ENCODE data around the gene OR2F1.

OR2F1 gene

GRCh38 chr7:143958781-143959180 lies 4.1 kb downstream of the OR2F1 start:
- no peak overlapping the region for H3K4me3 ChIP-seq (ENCODE audit: extremely low read depth, insufficient read depth, low read length, poor library complexity, severe bottlenecking)

GRCh38 chr7:143960813-143961610 lies 6.4 kb downstream of the OR2F1 start:
- H3K27ac ChIP-seq (ENCODE audit: low read depth, low read length, severe bottlenecking): no peak overlapping the region
- H3K4me3 ChIP-seq (ENCODE audit: extremely low read depth, insufficient read depth, low read length, poor library complexity, severe bottlenecking): no peak overlapping the region
- H3K36me3 ChIP-seq (ENCODE audit: control insufficient read depth, insufficient read depth, low read length): no peaks in the 10 kb centered on the region
- 86 to 90% methylated on average over 1 of the region's 5 CpGs for WGBS, 2 experiments (ENCODE audit: insufficient coverage in 2 of 2)
- no peaks in the 10 kb centered on the region for H3K9me3 ChIP-seq (ENCODE audit: control insufficient read depth, low read length)
- H3K4me1 ChIP-seq (ENCODE audit: control insufficient read depth, insufficient read depth, low read length, poor library complexity, severe bottlenecking): no peaks in the 10 kb centered on the region

More at GRCh38 chr7:143958781-143959180, 4.1 kb downstream of the OR2F1 start:
- no peaks in the 10 kb centered on the region for H3K36me3 ChIP-seq (ENCODE audit: control insufficient read depth, insufficient read depth, low read length)
- no peak overlapping the region for H3K27ac ChIP-seq (ENCODE audit: low read depth, low read length, severe bottlenecking)
- no peaks in the 10 kb centered on the region for H3K9me3 ChIP-seq (ENCODE audit: control insufficient read depth, low read length)
- H3K4me1 ChIP-seq (ENCODE audit: control insufficient read depth, insufficient read depth, low read length, poor library complexity, severe bottlenecking): no peaks in the 10 kb centered on the region
- no CpG with 5 or more reads among the region's 3 CpGs for WGBS, 2 experiments (ENCODE audit: insufficient coverage in 2 of 2)

- H3K27ac ChIP-seq (ENCODE audit: low read depth, low read length, severe bottlenecking): no peak overlapping the region
These were observed 10.6 kb downstream of the OR2F1 start for GRCh38 chr7:143965280-143965679.

GRCh38 chr7:143967398-143967797 lies 12.8 kb downstream of the OR2F1 start:
- H3K9me3 ChIP-seq (ENCODE audit: control insufficient read depth, low read length): no peaks in the 10 kb centered on the region
- H3K36me3 ChIP-seq (ENCODE audit: control insufficient read depth, insufficient read depth, low read length): no peaks in the 10 kb centered on the region
- H3K4me3 ChIP-seq (ENCODE audit: extremely low read depth, insufficient read depth, low read length, poor library complexity, severe bottlenecking): no peak overlapping the region
- no peak overlapping the region for H3K27ac ChIP-seq (ENCODE audit: low read depth, low read length, severe bottlenecking)
- WGBS, 2 experiments (ENCODE audit: insufficient coverage in 2 of 2): no CpG with 5 or more reads among the region's 4 CpGs
- no peaks in the 10 kb centered on the region for H3K4me1 ChIP-seq (ENCODE audit: control insufficient read depth, insufficient read depth, low read length, poor library complexity, severe bottlenecking)

More at GRCh38 chr7:143965280-143965679, 10.6 kb downstream of the OR2F1 start:
- H3K36me3 ChIP-seq (ENCODE audit: control insufficient read depth, insufficient read depth, low read length): no peaks in the 10 kb centered on the region
- H3K4me3 ChIP-seq (ENCODE audit: extremely low read depth, insufficient read depth, low read length, poor library complexity, severe bottlenecking): no peak overlapping the region
- no peaks in the 10 kb centered on the region for H3K9me3 ChIP-seq (ENCODE audit: control insufficient read depth, low read length)
- no peaks in the 10 kb centered on the region for H3K4me1 ChIP-seq (ENCODE audit: control insufficient read depth, insufficient read depth, low read length, poor library complexity, severe bottlenecking)
- 97 to 100% methylated on average over 2 of the region's 2 CpGs for WGBS, 2 experiments (ENCODE audit: insufficient coverage in 2 of 2)

GRCh38 chr7:143973870-143974416 lies 19.3 kb downstream of the OR2F1 start:
- Histone ChIP-seq H3K27ac (ENCODE audit: low read depth, low read length, severe bottlenecking) (no peak overlapping the region), H3K36me3 (ENCODE audit: control insufficient read depth, insufficient read depth, low read length) (no peaks in the 10 kb centered on the region)

GRCh38 chr7:143974459-143974858 lies 19.8 kb downstream of the OR2F1 start:
- Histone ChIP-seq H3K27ac (ENCODE audit: low read depth, low read length, severe bottlenecking) (no peak overlapping the region), H3K4me1 (ENCODE audit: control insufficient read depth, insufficient read depth, low read length, poor library complexity, severe bottlenecking) (no peaks in the 10 kb centered on the region), H3K36me3 (ENCODE audit: control insufficient read depth, insufficient read depth, low read length) (no peaks in the 10 kb centered on the region), H3K9me3 (ENCODE audit: control insufficient read depth, low read length) (no peaks in the 10 kb centered on the region), H3K4me3 (ENCODE audit: extremely low read depth, insufficient read depth, low read length, poor library complexity, severe bottlenecking) (no peak overlapping the region)
- 100% methylated on average over 1 of the region's 4 CpGs for WGBS, 2 experiments (ENCODE audit: insufficient coverage in 2 of 2)

More at GRCh38 chr7:143973870-143974416, 19.3 kb downstream of the OR2F1 start:
- WGBS, 2 experiments (ENCODE audit: insufficient coverage in 2 of 2): no CpG with 5 or more reads among the region's 4 CpGs
- no peak overlapping the region for H3K4me3 ChIP-seq (ENCODE audit: extremely low read depth, insufficient read depth, low read length, poor library complexity, severe bottlenecking)
- H3K4me1 ChIP-seq (ENCODE audit: control insufficient read depth, insufficient read depth, low read length, poor library complexity, severe bottlenecking): no peaks in the 10 kb centered on the region
- no peaks in the 10 kb centered on the region for H3K9me3 ChIP-seq (ENCODE audit: control insufficient read depth, low read length)

GRCh38 chr7:143975617-143976016 lies 21.0 kb downstream of the OR2F1 start:
- Histone ChIP-seq H3K9me3 (ENCODE audit: control insufficient read depth, low read length) (no peaks in the 10 kb centered on the region), H3K27ac (ENCODE audit: low read depth, low read length, severe bottlenecking) (no peak overlapping the region), H3K4me3 (ENCODE audit: extremely low read depth, insufficient read depth, low read length, poor library complexity, severe bottlenecking) (no peak overlapping the region), H3K4me1 (ENCODE audit: control insufficient read depth, insufficient read depth, low read length, poor library complexity, severe bottlenecking) (no peaks in the 10 kb centered on the region), H3K36me3 (ENCODE audit: control insufficient read depth, insufficient read depth, low read length) (no peaks in the 10 kb centered on the region)
- WGBS, 2 experiments (ENCODE audit: insufficient coverage in 2 of 2): no CpG with 5 or more reads among the region's 1 CpG

- H3K27ac ChIP-seq (ENCODE audit: low read depth, low read length, severe bottlenecking): no peak overlapping the region
- H3K4me1 ChIP-seq (ENCODE audit: control insufficient read depth, insufficient read depth, low read length, poor library complexity, severe bottlenecking): no peaks in the 10 kb centered on the region
- H3K9me3 ChIP-seq (ENCODE audit: control insufficient read depth, low read length): no peaks in the 10 kb centered on the region
- no peak overlapping the region for H3K4me3 ChIP-seq (ENCODE audit: extremely low read depth, insufficient read depth, low read length, poor library complexity, severe bottlenecking)
- no peaks in the 10 kb centered on the region for H3K36me3 ChIP-seq (ENCODE audit: control insufficient read depth, insufficient read depth, low read length)
- no CpG with 5 or more reads among the region's 2 CpGs for WGBS, 2 experiments (ENCODE audit: insufficient coverage in 2 of 2)
These were observed 23.9 kb downstream of the OR2F1 start for GRCh38 chr7:143978585-143978984.

- H3K4me3 ChIP-seq (ENCODE audit: extremely low read depth, insufficient read depth, low read length, poor library complexity, severe bottlenecking): no peak overlapping the region
- H3K9me3 ChIP-seq (ENCODE audit: control insufficient read depth, low read length): no peaks in the 10 kb centered on the region
- H3K27ac ChIP-seq (ENCODE audit: low read depth, low read length, severe bottlenecking): no peak overlapping the region
- WGBS, 2 experiments (ENCODE audit: insufficient coverage in 2 of 2): 100% methylated on average over 1 of the region's 1 CpG; no CpG with 5 or more reads in 1 of the 2 experiments
- no peaks in the 10 kb centered on the region for H3K36me3 ChIP-seq (ENCODE audit: control insufficient read depth, insufficient read depth, low read length)
- no peaks in the 10 kb centered on the region for H3K4me1 ChIP-seq (ENCODE audit: control insufficient read depth, insufficient read depth, low read length, poor library complexity, severe bottlenecking)
These were observed 24.7 kb downstream of the OR2F1 start for GRCh38 chr7:143979359-143979758.

- no peaks in the 10 kb centered on the region for H3K4me1 ChIP-seq (ENCODE audit: control insufficient read depth, insufficient read depth, low read length, poor library complexity, severe bottlenecking)
- H3K36me3 ChIP-seq (ENCODE audit: control insufficient read depth, insufficient read depth, low read length): no peaks in the 10 kb centered on the region
- no peaks in the 10 kb centered on the region for H3K9me3 ChIP-seq (ENCODE audit: control insufficient read depth, low read length)
- H3K4me3 ChIP-seq (ENCODE audit: extremely low read depth, insufficient read depth, low read length, poor library complexity, severe bottlenecking): no peak overlapping the region
- no CpG with 5 or more reads among the region's 2 CpGs for WGBS, 2 experiments (ENCODE audit: insufficient coverage in 2 of 2)
- H3K27ac ChIP-seq (ENCODE audit: low read depth, low read length, severe bottlenecking): no peak overlapping the region
These were observed 25.4 kb downstream of the OR2F1 start for GRCh38 chr7:143979998-143980397.

Data from mesodermal cell (in vitro differentiated cells).